ENCODE measurements around the gene HNF1B. TPM values are rescaled to one million over a fixed set of nuclear protein-coding genes. Genes with fewer than 3 reads are reported as not detected.

The HNF1B gene
- total and polyA plus RNA-seq, 3 experiments from 2014 or later, result 0.22 to 0.73 TPM; not detected in 1

DNA sequence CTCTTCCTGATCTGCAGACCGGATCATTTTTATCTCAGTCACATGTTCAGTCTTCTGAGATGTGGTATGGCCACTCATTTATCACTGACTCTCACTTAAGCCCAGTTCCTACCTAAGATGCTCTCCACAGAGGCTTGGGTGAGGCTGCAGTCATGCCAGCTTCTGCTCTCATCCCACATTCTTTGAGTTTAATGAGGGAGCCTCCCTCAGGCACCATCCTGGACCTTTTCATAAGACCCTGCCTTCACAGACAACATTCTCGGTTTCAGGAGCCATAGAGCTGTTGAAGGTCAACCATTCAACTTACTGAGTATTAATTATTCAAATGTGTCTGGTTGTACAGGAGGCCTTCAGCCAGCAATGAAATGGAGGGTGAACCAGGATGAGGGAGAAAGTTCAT lies 23.6 kb upstream of the HNF1B start:
- H3K27me3 ChIP-seq (ENCODE audit: insufficient read depth, low read length, poor library complexity, severe bottlenecking), result no peaks in the 10 kb centered on the region
- CTCF ChIA-PET, result no interaction called here
- H3K27me3 Mint-ChIP-seq, result peaks cover 10 to 26% of the 10 kb centered on the region in 2 donors
- H3K36me3 Mint-ChIP-seq, result no peaks in the 10 kb centered on the region
- POLR2A ChIA-PET, result no interaction called here
- H3K9me3 ChIP-seq (ENCODE audit: low read length), result no peaks in the 10 kb centered on the region
- no peak overlapping the region for H3K27ac ChIP-seq (ENCODE audit: low read depth, low read length)
- peaks cover 12% of the 10 kb centered on the region for H3K4me1 ChIP-seq (ENCODE audit: insufficient read depth, low read length)
- H3K9me3 Mint-ChIP-seq, result no peaks in the 10 kb centered on the region
- no peak overlapping the region for H3K4me3 Mint-ChIP-seq
- H3K27ac Mint-ChIP-seq, result no peak overlapping the region
- no peak overlapping the region for H3K4me3 ChIP-seq (ENCODE audit: low read length)
- H3K4me1 Mint-ChIP-seq, result peaks cover 12 to 17% (median 13%) of the 10 kb centered on the region in 3 donors
- no peaks in the 10 kb centered on the region for H3K36me3 ChIP-seq (ENCODE audit: insufficient read depth, low read length)
- DNase-seq, result no peak

DNA sequence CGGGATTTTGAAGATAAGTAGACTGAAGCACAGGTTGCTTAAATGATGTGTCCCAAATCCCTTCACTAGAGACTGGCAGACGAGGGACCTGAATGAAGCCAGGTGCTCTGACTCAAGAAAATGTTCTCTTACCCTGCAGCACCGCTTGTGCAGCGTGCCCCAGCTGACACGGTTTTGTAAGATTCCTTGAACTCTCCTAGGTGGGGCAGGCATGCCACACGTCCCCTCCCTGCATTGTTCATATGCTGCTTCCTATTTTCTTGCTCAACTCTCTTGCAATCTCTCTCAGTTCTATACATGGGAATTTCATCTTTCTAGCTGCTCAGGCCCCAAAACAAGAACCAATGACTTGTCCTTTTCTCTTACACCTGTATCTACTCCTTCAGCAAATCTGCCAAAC lies 22.1 kb upstream of the HNF1B start:
- ChIA-PET POLR2A (no interaction called here), CTCF (no interaction called here)
- no peaks in the 10 kb centered on the region for H3K9me3 ChIP-seq (ENCODE audit: low read length)
- H3K27me3 ChIP-seq (ENCODE audit: insufficient read depth, low read length, poor library complexity, severe bottlenecking), result no peaks in the 10 kb centered on the region
- Mint-ChIP-seq H3K4me3 (peak overlapping the region in 1 of 7 donors; percentile 45), H3K27me3 (peaks cover 19 to 35% of the 10 kb centered on the region in 2 donors), H3K9me3 (no peaks in the 10 kb centered on the region), H3K36me3 (no peaks in the 10 kb centered on the region), H3K4me1 (peaks cover 12 to 17% (median 13%) of the 10 kb centered on the region in 3 donors), H3K27ac (no peak overlapping the region)
- H3K4me3 ChIP-seq (ENCODE audit: low read length), result no peak overlapping the region
- no peak for DNase-seq
- peaks cover 12% of the 10 kb centered on the region for H3K4me1 ChIP-seq (ENCODE audit: insufficient read depth, low read length)
- H3K27ac ChIP-seq (ENCODE audit: low read depth, low read length), result no peak overlapping the region
- H3K36me3 ChIP-seq (ENCODE audit: insufficient read depth, low read length), result no peaks in the 10 kb centered on the region

- ChIA-PET CTCF (no interaction called here), POLR2A (no interaction called here)
- peaks cover 16 to 19% (median 18%) of the 10 kb centered on the region in 3 donors for H3K4me1 Mint-ChIP-seq
Observed at GRCh38 chr17:37764383-37764782, 19.5 kb upstream of the HNF1B start.

GRCh38 chr17:37762666-37763065 lies 17.8 kb upstream of the HNF1B start:
- Mint-ChIP-seq H3K9me3 (no peaks in the 10 kb centered on the region), H3K4me3 (no peak overlapping the region), H3K27ac (no peak overlapping the region), H3K27me3 (peaks cover 39 to 55% of the 10 kb centered on the region in 2 donors), H3K36me3 (no peaks in the 10 kb centered on the region), H3K4me1 (peaks cover 16 to 19% (median 18%) of the 10 kb centered on the region in 3 donors)
- Histone ChIP-seq H3K27ac (ENCODE audit: low read depth, low read length) (no peak overlapping the region), H3K9me3 (ENCODE audit: low read length) (no peaks in the 10 kb centered on the region), H3K4me3 (ENCODE audit: low read length) (no peak overlapping the region), H3K27me3 (ENCODE audit: insufficient read depth, low read length, poor library complexity, severe bottlenecking) (no peaks in the 10 kb centered on the region), H3K4me1 (ENCODE audit: insufficient read depth, low read length) (peaks cover 12% of the 10 kb centered on the region), H3K36me3 (ENCODE audit: insufficient read depth, low read length) (no peaks in the 10 kb centered on the region)
- ChIA-PET CTCF (no interaction called here), POLR2A (no interaction called here)
- no peak for DNase-seq

More at GRCh38 chr17:37764383-37764782, 19.5 kb upstream of the HNF1B start:
- Histone ChIP-seq H3K4me3 (ENCODE audit: low read length) (no peak overlapping the region), H3K27me3 (ENCODE audit: insufficient read depth, low read length, poor library complexity, severe bottlenecking) (no peaks in the 10 kb centered on the region), H3K36me3 (ENCODE audit: insufficient read depth, low read length) (no peaks in the 10 kb centered on the region), H3K9me3 (ENCODE audit: low read length) (no peaks in the 10 kb centered on the region), H3K4me1 (ENCODE audit: insufficient read depth, low read length) (peaks cover 12% of the 10 kb centered on the region), H3K27ac (ENCODE audit: low read depth, low read length) (no peak overlapping the region)
- Mint-ChIP-seq H3K27ac (peak overlapping the region in 2 of 8 donors; percentile 2 to 34), H3K9me3 (no peaks in the 10 kb centered on the region), H3K36me3 (no peaks in the 10 kb centered on the region), H3K27me3 (peaks cover 30 to 46% of the 10 kb centered on the region in 2 donors), H3K4me3 (peak overlapping the region in 2 of 7 donors; percentile 5 to 16)
- DNase-seq, result no peak

- ChIA-PET CTCF (no interaction called here), POLR2A (no interaction called here)
- no peaks in the 10 kb centered on the region for H3K9me3 Mint-ChIP-seq
- no peak overlapping the region for H3K27ac Mint-ChIP-seq
- H3K4me3 Mint-ChIP-seq, result no peak overlapping the region
- no peaks in the 10 kb centered on the region for H3K36me3 ChIP-seq (ENCODE audit: insufficient read depth, low read length)
- no peaks in the 10 kb centered on the region for H3K36me3 Mint-ChIP-seq
- H3K27me3 Mint-ChIP-seq, result peaks cover 43 to 52% of the 10 kb centered on the region in 2 donors
- H3K4me3 ChIP-seq (ENCODE audit: low read length), result no peak overlapping the region
- H3K4me1 ChIP-seq (ENCODE audit: insufficient read depth, low read length), result peaks cover 12% of the 10 kb centered on the region
- no peak for DNase-seq
- H3K4me1 Mint-ChIP-seq, result peaks cover 16 to 19% (median 18%) of the 10 kb centered on the region in 3 donors
- H3K9me3 ChIP-seq (ENCODE audit: low read length), result no peaks in the 10 kb centered on the region
- H3K27ac ChIP-seq (ENCODE audit: low read depth, low read length), result no peak overlapping the region
- no peaks in the 10 kb centered on the region for H3K27me3 ChIP-seq (ENCODE audit: insufficient read depth, low read length, poor library complexity, severe bottlenecking)
Observed at GRCh38 chr17:37761961-37762360, 17.1 kb upstream of the HNF1B start.

DNA sequence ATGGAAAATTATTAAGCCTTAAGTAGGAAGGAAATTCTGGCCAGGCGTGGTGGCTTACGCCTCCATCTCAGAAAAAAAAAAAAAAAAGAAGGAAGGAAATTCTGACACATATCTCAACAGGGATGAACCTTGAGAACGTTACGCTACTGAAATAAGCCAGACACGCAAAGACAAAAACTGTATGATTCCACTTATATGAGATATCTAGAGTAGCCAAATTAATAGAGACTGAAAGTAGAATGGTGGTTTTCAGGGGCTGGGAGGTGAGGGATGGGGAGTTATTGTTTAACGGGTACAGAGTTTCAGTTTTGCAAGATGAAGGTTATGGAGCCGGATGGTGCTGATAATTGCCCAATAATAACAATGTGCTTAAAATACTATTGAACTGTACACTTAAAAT lies 16.2 kb upstream of the HNF1B start:
- Histone ChIP-seq H3K36me3 (ENCODE audit: insufficient read depth, low read length) (no peaks in the 10 kb centered on the region), H3K27ac (ENCODE audit: low read depth, low read length) (no peak overlapping the region), H3K4me3 (ENCODE audit: low read length) (no peak overlapping the region), H3K27me3 (ENCODE audit: insufficient read depth, low read length, poor library complexity, severe bottlenecking) (no peaks in the 10 kb centered on the region), H3K4me1 (ENCODE audit: insufficient read depth, low read length) (peaks cover 12% of the 10 kb centered on the region), H3K9me3 (ENCODE audit: low read length) (no peaks in the 10 kb centered on the region)
- Mint-ChIP-seq H3K4me1 (peaks cover 16 to 19% (median 18%) of the 10 kb centered on the region in 3 donors), H3K4me3 (no peak overlapping the region), H3K27me3 (peaks cover 43 to 58% of the 10 kb centered on the region in 2 donors), H3K9me3 (no peaks in the 10 kb centered on the region), H3K36me3 (no peaks in the 10 kb centered on the region), H3K27ac (no peak overlapping the region)
- CTCF ChIA-PET, result no interaction called here
- POLR2A ChIA-PET, result no interaction called here
- DNase-seq, result no peak

- H3K4me1 Mint-ChIP-seq, result peaks cover 4 to 7% (median 5%) of the 10 kb centered on the region in 3 donors
- Histone ChIP-seq H3K9me3 (ENCODE audit: low read length) (no peaks in the 10 kb centered on the region), H3K4me3 (ENCODE audit: low read length) (no peak overlapping the region), H3K27ac (ENCODE audit: low read depth, low read length) (no peak overlapping the region), H3K4me1 (ENCODE audit: insufficient read depth, low read length) (peaks cover under 1% of the 10 kb centered on the region), H3K36me3 (ENCODE audit: insufficient read depth, low read length) (no peaks in the 10 kb centered on the region), H3K27me3 (ENCODE audit: insufficient read depth, low read length, poor library complexity, severe bottlenecking) (no peaks in the 10 kb centered on the region)
- no peaks in the 10 kb centered on the region for H3K9me3 Mint-ChIP-seq
- CTCF ChIA-PET, result interaction anchor here (1.2 kb wide), 1 partner anchor 11 kb away, joined by 5 read pairs; no protein-coding TSS in a partner anchor
- H3K4me3 Mint-ChIP-seq, result no peak overlapping the region
- no peaks in the 10 kb centered on the region for H3K36me3 Mint-ChIP-seq
- no peak overlapping the region for H3K27ac Mint-ChIP-seq
- POLR2A ChIA-PET, result no interaction called here
- H3K27me3 Mint-ChIP-seq, result peaks cover 48 to 60% of the 10 kb centered on the region in 2 donors
- DNase-seq, result no peak
Observed at GRCh38 chr17:37759014-37759637, 14.3 kb upstream of the HNF1B start.

- Mint-ChIP-seq H3K4me3 (no peak overlapping the region), H3K27ac (peak overlapping the region in 1 of 8 donors; percentile 38), H3K27me3 (peaks cover 36 to 40% of the 10 kb centered on the region in 2 donors), H3K9me3 (no peaks in the 10 kb centered on the region), H3K36me3 (no peaks in the 10 kb centered on the region), H3K4me1 (peaks cover 2% of the 10 kb centered on the region in 3 donors)
- Histone ChIP-seq H3K36me3 (ENCODE audit: insufficient read depth, low read length) (no peaks in the 10 kb centered on the region), H3K27me3 (ENCODE audit: insufficient read depth, low read length, poor library complexity, severe bottlenecking) (no peaks in the 10 kb centered on the region), H3K4me1 (ENCODE audit: insufficient read depth, low read length) (no peaks in the 10 kb centered on the region), H3K9me3 (ENCODE audit: low read length) (no peaks in the 10 kb centered on the region), H3K27ac (ENCODE audit: low read depth, low read length) (no peak overlapping the region), H3K4me3 (ENCODE audit: low read length) (no peak overlapping the region)
- CTCF ChIA-PET, result no interaction called here
- no peak for DNase-seq
- POLR2A ChIA-PET, result no interaction called here
Observed at GRCh38 chr17:37756051-37756450, 11.2 kb upstream of the HNF1B start.
